MV-4-11 (cell line): ENCODE data around the gene SLPI.

Experiments
- DNase-seq: peaks from one replicate; lab custom pipeline; 2025; lab: John Stamatoyannopoulos, UW

Gene SLPI, protein sequence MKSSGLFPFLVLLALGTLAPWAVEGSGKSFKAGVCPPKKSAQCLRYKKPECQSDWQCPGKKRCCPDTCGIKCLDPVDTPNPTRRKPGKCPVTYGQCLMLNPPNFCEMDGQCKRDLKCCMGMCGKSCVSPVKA

GRCh38 chr20:45254383-45255262 lies at the start of gene SLPI:
TSS of gene SLPI (minus strand) at chr20:45254564. CDS start at chr20:45254543, 21 bp downstream.
- peak; percentile 95 for DNase-seq

- DNase-seq: peak; percentile 5
Measured at GRCh38 chr20:45303586-45304463, 49.5 kb upstream of the SLPI start.

DNA sequence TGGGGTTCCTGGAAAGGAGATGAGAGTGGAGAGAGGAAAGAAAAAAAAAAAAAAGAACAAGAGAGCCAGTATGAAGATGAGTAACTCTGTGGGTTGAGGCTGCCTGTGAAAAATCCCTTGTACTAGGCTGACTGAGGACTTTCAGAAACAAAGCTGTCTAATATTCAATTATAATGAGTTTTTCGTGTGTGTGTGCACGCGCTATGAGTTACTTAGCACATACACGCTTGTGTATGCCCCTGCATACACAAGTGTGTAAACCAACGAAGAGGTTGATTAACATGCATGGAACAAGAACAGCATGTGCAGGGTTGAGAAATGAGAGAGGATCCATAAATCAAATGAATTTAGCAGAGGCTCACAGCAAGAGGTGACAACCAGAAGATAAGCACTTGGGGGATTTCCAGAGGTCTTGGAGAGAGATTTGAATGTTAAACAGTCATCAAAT lies 47.5 kb upstream of the SLPI start:
- no peak for DNase-seq

DNA sequence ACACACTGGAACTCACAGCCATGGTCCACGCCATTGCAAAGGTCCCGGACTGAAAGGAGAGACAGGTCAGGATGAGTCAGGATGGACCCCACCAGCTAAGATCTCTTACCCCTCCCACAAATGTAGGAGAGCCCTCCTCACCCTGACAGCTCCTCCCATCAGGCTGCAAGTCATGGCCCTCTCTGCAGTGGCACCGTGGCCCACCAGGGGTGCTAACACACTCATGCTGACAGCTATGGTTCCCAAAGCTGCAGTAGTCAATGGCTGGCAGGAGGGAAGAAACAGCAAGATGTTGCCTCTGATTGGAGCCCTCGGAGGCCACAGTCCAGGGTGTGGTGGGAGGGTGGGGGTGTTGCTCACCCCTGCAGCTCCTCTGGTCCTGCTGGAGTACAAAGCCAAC lies 46.6 kb upstream of the SLPI start:
- DNase-seq: peak; percentile 24

DNA sequence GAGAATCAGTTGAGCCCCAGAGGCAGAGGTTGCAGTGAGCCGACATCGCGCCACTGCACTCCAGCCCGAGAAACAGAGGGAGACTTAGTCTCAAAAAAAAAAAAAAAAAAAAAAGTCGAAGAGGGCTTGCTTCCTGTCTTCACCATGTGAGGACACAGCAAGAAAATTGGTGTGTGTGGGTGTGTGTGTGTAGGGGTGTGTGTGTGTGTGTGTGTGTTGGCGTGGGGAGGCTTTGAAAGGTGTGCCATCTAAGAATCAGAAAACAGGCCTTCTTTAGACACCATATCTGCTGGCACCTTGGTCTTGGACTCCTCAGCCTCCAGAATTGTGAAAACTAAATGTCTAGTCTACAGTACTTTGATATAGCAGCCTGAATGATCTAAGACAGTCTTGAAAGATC lies 45.4 kb upstream of the SLPI start:
- no peak for DNase-seq

GRCh38 chr20:45297786-45298497 lies 43.6 kb upstream of the SLPI start:
- no peak for DNase-seq

DNA sequence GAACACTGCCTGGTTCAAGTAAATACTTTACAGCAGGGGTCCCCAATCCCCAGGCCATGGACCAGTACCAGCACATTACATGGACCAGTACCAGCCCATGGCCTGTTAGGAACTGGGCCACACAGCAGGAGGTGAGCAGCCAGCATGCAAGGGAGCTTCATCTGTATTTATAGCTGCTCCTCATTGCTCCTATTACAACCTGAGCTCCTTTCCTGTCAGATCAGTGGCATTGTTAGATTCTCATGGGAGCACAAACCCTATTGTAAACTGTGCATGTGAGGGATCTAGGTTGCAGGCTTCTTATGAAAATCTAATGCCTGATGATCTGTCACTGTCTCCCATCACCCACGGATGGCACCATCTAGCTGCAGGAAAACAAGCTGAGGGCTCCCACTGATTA lies 40.3 kb upstream of the SLPI start:
- DNase-seq: no peak

DNA sequence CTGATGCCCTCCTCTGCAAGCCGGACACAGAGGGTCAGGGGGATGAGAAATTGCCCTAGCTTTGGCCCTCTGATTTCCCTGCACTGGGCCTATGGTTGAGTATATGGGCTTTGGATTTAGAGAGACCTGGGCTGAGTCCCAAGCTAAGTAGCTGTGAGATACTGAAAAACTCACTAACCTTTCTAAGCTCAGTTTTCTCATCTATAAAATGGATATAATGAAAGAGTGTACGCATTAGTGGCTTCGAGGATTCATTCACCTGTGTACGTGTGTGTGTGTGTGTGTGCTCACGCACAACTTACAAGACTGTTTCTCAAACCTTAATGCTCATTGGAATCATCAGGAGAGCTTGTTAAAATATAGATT lies 39.6 kb upstream of the SLPI start:
- no peak for DNase-seq

- peak; percentile 65 for DNase-seq
Measured at GRCh38 chr20:45293041-45294002, 39.0 kb upstream of the SLPI start.

GRCh38 chr20:45292343-45292742 lies 38.0 kb upstream of the SLPI start:
- no peak for DNase-seq

GRCh38 chr20:45291526-45291925 lies 37.2 kb upstream of the SLPI start:
- no peak for DNase-seq

GRCh38 chr20:45290677-45291355 lies 36.5 kb upstream of the SLPI start:
- DNase-seq: peak; percentile 80

DNA sequence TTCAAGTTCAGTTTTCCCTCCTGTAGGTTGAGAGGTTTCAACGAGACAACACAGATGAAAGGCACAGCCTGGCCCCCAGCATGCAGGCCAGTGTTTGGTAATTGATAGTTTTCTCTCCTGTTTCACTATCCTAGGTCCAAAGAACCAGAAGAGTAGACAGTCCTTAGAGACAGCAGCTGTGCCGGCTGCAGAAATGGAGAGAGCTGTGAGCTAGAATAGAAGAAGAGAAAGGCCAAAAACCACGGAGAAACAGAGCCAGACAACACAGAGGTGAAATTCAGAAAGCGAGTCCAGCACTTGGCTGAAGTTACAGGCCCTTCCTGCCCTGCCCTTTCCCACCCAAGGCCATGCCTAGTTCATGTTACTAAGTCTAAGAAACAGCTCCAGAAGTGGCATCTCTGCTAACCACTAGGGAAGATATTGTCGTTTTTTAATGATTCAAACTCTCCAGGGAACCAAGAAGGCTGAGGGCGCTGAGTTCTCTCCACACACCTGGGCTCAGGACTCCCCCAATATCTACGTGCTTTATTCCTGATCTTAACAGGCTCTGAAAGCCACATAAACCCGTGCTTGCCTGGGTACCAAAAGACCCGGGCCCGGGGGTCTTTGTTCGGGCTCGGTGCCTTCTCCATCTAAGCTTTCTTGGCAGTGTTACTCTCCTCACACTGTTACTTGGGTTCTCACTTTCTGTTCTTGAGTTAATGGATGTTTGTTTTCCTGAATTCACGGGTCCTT lies 35.7 kb upstream of the SLPI start:
- DNase-seq: no peak

GRCh38 chr20:45288860-45289259 lies 34.5 kb upstream of the SLPI start:
- no peak for DNase-seq

DNA sequence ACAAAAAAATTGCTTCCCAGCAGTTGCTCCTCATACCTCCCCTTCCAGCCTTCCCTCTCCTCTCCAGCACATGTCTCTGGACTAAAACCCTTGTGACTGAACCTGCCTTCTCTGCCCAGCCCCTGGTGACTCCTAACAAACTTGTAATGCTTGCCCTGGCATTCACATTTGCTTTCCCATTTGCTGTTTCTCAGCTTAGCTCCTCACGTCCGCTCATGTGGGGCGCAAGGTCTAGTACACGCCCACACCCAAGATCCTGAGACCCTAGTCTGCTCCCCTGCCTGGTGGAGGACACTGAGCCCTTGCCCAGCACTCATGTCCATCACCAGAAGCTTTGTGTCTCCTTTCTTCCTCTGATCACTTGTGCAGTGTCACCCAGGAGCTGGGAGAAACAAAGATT lies 34.0 kb upstream of the SLPI start:
- DNase-seq: no peak

- no peak for DNase-seq
Measured at GRCh38 chr20:45283551-45284057, 29.2 kb upstream of the SLPI start.

GRCh38 chr20:45282700-45283550 lies 28.6 kb upstream of the SLPI start:
- DNase-seq: no peak

DNA sequence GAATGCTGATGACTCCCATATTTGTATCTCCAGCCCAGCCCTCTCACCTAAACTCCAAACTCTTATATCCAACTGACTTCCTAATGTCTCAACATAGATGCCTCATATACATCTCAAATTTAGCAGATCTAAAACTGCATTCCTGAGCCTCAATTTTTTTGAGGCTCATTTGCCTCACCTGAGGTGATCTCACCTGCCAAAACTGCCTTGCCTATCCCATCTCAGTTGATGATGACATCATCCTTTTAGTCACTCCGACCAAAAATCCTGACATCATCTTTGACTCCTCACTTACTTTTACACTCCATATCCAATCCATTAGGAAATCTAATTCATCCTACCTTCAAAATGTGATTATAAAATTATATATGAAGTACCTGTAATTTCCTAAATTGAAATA lies 25.6 kb upstream of the SLPI start:
- DNase-seq: no peak
